AG04449 (cell line): ENCODE measurements around the gene CYP2J2.

Experiments
- CTCF ChIA-PET: fragments of 350-600 bp; formaldehyde crosslinking; extraction: SDS; loops from one replicate; lab custom pipeline; 2021; ENCODE audit warnings: antibody characterized with exemption; lab: Yijun Ruan, JAX
- POLR2A ChIA-PET: fragments of 400-600, 350-600 bp; formaldehyde crosslinking; extraction: SDS; loops from one replicate; lab custom pipeline; 2020; ENCODE audit warnings: antibody characterized with exemption, inconsistent platforms; lab: Yijun Ruan, JAX
- DNase-seq: peaks from one replicate; pipeline ENCODE4 v3.0.0-alpha.2; 2010; ENCODE audit warnings: low read depth, low spot score
- H3K4me3 ChIP-seq: 2 replicates; pipeline ENCODE4 v1.5.1; 2011; ENCODE audit warnings: low read depth, mild to moderate bottlenecking, control low read depth, low read length
- TF ChIP-seq, protein P1 (sequence below): IDR thresholded peaks from one replicate; pipeline ENCODE4 v1.5.1; 2011; ENCODE audit warnings: mild to moderate bottlenecking, moderate library complexity, low read length, control low read depth, inconsistent platforms; ENCODE audit not compliant: insufficient read depth; ENCODE audit errors: missing control alignments

The CYP2J2 gene

DNA sequence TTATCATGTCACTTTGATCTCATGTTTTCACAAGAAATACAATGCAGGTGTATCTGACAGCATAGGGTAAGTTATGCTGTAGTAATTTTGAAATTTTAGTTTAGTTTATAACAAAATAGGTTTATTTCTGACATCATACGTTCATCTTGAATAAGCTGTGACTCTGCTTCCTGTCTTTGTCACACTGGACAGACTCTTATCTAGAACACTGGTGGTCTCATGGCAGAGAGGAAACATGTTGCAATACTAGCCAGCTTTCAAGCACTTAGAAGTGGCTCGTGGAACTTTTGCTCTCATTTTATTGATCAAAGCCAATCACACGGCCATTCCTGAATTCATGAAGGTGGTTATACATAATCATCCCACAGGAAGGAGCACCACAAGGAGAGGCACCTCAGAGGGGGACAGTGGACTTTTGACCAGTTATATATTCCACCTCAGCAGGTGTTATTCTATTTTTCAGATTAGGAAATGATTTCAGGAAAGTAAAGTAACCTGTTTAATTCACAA lies 46.5 kb downstream of the CYP2J2 start:
- POLR2A ChIA-PET, result no interaction called here
- CTCF ChIA-PET, result interaction anchor here (1.3 to 4.8 kb wide), 3 partner anchors 63 to 72 kb away, joined by 5 to 42 read pairs (median 8); no protein-coding TSS in a partner anchor
- DNase-seq, result no peak
- no peak overlapping the region for H3K4me3 ChIP-seq
- TF ChIP-seq, protein P1, sequence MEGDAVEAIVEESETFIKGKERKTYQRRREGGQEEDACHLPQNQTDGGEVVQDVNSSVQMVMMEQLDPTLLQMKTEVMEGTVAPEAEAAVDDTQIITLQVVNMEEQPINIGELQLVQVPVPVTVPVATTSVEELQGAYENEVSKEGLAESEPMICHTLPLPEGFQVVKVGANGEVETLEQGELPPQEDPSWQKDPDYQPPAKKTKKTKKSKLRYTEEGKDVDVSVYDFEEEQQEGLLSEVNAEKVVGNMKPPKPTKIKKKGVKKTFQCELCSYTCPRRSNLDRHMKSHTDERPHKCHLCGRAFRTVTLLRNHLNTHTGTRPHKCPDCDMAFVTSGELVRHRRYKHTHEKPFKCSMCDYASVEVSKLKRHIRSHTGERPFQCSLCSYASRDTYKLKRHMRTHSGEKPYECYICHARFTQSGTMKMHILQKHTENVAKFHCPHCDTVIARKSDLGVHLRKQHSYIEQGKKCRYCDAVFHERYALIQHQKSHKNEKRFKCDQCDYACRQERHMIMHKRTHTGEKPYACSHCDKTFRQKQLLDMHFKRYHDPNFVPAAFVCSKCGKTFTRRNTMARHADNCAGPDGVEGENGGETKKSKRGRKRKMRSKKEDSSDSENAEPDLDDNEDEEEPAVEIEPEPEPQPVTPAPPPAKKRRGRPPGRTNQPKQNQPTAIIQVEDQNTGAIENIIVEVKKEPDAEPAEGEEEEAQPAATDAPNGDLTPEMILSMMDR, result no peak

DNA sequence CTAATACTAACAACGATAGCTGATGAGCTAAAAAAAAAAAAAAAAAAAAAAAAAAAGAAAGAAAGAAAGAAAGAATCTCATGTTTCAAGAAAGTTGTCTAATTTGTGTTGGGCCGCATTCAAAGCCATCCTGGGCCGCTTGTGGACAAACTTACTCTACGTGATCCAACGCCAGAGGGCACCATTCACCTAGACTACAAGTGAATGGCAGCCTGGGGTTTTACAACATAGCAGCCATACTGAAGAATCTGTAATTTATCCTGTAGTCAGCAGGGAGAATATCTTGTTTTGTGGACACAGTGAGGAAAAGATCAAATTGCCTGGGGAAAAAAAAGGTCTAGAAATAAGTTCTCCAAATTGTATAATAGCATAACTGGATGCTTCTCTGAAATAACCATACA lies 47.0 kb downstream of the CYP2J2 start:
- H3K4me3 ChIP-seq, result no peak overlapping the region
- TF ChIP-seq, protein P1, result peak; percentile 49
- no peak for DNase-seq
- CTCF ChIA-PET, result interaction anchor here (1.3 to 4.8 kb wide), 4 partner anchors 63 to 96 kb away, joined by 3 to 42 read pairs (median 6); no protein-coding TSS in a partner anchor
- POLR2A ChIA-PET, result no interaction called here

DNA sequence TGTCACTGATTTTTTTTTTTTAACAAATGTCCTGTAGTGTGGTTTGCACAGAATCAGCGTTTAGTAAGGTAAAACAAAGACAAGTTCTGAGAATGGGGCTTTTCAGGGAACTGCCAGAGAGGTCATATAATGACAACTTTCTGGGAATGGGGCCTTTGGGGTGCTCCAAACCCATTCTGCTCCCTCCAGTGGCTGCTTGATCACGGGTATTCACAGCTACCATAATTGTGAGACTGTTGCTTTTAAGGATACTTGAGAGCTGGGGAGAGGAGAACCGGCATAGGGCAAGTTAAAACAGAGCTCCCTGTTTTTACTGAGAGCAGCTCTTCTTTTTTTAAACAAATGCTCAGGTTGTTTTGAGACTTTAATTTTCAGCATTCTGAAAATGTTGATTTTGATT lies 48.2 kb downstream of the CYP2J2 start:
- ChIA-PET POLR2A (no interaction called here), CTCF (interaction anchor here (1.3 to 4.8 kb wide), 2 partner anchors 69 to 95 kb away, joined by 3 to 42 read pairs; no protein-coding TSS in a partner anchor)
- DNase-seq, result no peak
- no peak overlapping the region for H3K4me3 ChIP-seq
- TF ChIP-seq, protein P1, result no peak

DNA sequence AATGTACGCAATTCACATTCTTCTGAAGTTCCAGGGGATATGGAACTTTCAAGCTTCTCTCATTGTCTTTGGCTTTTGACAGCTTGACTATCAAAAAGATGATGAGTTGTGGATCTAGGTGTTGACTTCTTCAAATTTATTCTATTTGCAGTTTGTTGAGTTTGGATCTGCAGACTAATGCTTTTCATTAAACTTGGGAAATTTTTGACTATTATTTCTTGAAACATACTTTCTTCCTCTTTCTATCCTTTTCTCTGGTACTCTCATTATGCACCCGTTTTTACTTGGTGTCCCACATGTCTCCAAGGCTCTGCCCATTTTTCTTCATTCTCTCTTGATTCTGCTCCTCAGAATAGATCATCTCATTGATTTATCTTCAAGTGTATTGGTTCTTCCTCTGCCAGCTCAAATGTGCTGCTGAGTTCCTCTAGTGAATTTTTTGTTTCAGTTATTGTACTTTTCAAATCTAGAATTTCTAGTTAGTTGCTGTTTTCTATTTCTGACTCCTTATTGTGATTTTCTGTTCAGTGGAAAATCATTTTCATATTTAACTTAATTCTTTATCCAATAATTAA lies 49.4 kb downstream of the CYP2J2 start:
- TF ChIP-seq, protein P1, result no peak
- CTCF ChIA-PET, result interaction anchor here (4.8 kb wide), 1 partner anchor 70 kb away, joined by 42 read pairs; no protein-coding TSS in a partner anchor
- H3K4me3 ChIP-seq, result no peak overlapping the region
- no peak for DNase-seq
- POLR2A ChIA-PET, result no interaction called here

DNA sequence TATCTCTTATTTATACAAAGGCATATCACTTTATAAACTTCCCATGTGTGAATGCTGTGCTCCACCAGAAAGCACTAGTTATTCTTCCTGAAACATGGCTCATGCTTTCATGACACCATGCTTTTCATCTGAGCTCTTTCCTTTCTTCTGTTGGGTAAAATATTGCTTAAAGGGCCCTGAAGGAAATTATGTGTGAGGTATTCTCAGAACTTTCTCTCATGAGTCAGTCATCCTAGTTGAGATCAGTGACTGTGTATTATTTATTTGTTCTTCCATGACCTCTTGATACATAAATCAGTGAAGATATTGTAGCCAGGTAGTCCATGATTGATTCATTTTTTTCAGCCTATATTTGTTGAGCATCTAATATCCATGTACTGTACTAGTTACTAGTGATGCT lies 54.8 kb downstream of the CYP2J2 start:
- DNase-seq, result no peak
- H3K4me3 ChIP-seq, result no peak overlapping the region
- TF ChIP-seq, protein P1, result no peak
- CTCF ChIA-PET, result no interaction called here
- POLR2A ChIA-PET, result no interaction called here

DNA sequence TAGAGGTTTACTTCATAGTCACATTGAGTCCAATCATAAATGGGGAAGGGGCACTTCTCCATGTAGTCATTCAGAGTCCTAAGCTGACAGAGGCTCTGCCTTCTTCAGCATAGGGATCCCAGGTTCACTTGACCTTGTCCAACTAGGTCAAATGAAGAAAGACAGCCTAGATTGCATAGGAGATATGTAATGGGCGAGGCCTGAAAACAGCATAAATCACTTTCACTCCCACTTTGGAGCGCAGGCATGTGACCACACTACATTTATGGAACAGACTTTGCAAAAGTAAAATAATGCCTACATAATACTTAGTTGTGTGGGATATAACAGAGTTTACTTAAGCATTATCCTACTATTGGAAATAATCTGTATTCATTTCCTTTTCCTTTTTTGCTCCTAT lies 60.1 kb downstream of the CYP2J2 start:
- ChIA-PET POLR2A (no interaction called here), CTCF (no interaction called here)
- no peak overlapping the region for H3K4me3 ChIP-seq
- DNase-seq, result no peak
- TF ChIP-seq, protein P1, result no peak
